H9 (cell line): ENCODE data around the gene SRGAP3. TPM values are rescaled to one million over a fixed set of nuclear protein-coding genes. Genes with fewer than 3 reads are reported as not detected.

Source experiments
- DNase-seq: peaks from one replicate; pipeline ENCODE4 v3.0.0-alpha.2; 2017
- H2AFZ ChIP-seq: one replicate; pipeline ENCODE4 v1.6.1; 2013; ENCODE audit warnings: mild to moderate bottlenecking, low read length, control low read depth, moderate library complexity
- H2AK5ac ChIP-seq: 2 replicates; pipeline ENCODE4 v1.6.1; 2013; ENCODE audit warnings: low read length, control low read depth, mixed read lengths; ENCODE audit not compliant: insufficient read length
- H2BK120ac ChIP-seq: one replicate; pipeline ENCODE4 v1.6.1; 2013; ENCODE audit warnings: low read depth, mild to moderate bottlenecking, low read length, control low read depth, inconsistent platforms; ENCODE audit not compliant: poor library complexity, severe bottlenecking
- H2BK12ac ChIP-seq: 2 replicates; pipeline ENCODE4 v1.6.1; 2013; ENCODE audit warnings: low read length, control low read depth, mixed read lengths, low read depth; ENCODE audit not compliant: insufficient read length
- H2BK15ac ChIP-seq: 2 replicates; pipeline ENCODE4 v1.6.1; 2013; ENCODE audit warnings: low read depth, low read length, control low read depth
- H2BK20ac ChIP-seq: one replicate; pipeline ENCODE4 v1.6.1; 2013; ENCODE audit warnings: low read depth, mild to moderate bottlenecking, low read length, control low read depth, inconsistent platforms; ENCODE audit not compliant: poor library complexity, severe bottlenecking
- H2BK5ac ChIP-seq: 2 replicates; pipeline ENCODE4 v1.6.1; 2013; ENCODE audit warnings: low read length, control low read depth, mixed read lengths; ENCODE audit not compliant: insufficient read length
- H3K14ac ChIP-seq: 2 replicates; pipeline ENCODE4 v1.6.1; 2013; ENCODE audit warnings: low read length, control low read depth; ENCODE audit not compliant: insufficient read depth
- H3K18ac ChIP-seq: 2 replicates; pipeline ENCODE4 v1.6.1; 2013; ENCODE audit warnings: low read depth, mild to moderate bottlenecking, mixed read lengths, low read length, control low read depth; ENCODE audit not compliant: insufficient read length
- H3K23ac ChIP-seq: 2 replicates; pipeline ENCODE4 v1.6.1; 2013; ENCODE audit warnings: low read length, control low read depth, mixed read lengths, low read depth; ENCODE audit not compliant: insufficient read length
- H3K23me2 ChIP-seq: 2 replicates; pipeline ENCODE4 v1.6.1; 2013; ENCODE audit warnings: low read depth, mild to moderate bottlenecking, mixed read lengths, low read length, control low read depth; ENCODE audit not compliant: insufficient read length, poor library complexity, severe bottlenecking
- H3K27ac ChIP-seq: 2 replicates; pipeline ENCODE4 v1.5.1; 2013; ENCODE audit warnings: low read length, control low read depth, mixed read lengths, low read depth; ENCODE audit not compliant: insufficient read length
- H3K27me3 ChIP-seq: 2 replicates; pipeline ENCODE4 v1.6.1; 2013; ENCODE audit warnings: low read length, control low read depth, inconsistent platforms; ENCODE audit not compliant: insufficient read depth
- H3K4ac ChIP-seq: 2 replicates; pipeline ENCODE4 v1.6.1; 2013; ENCODE audit warnings: low read depth, mild to moderate bottlenecking, control low read depth, inconsistent platforms, low read length, moderate library complexity
- H3K4me1 ChIP-seq: 2 replicates; pipeline ENCODE4 v1.6.1; 2013; ENCODE audit warnings: low read length, control low read depth, inconsistent platforms; ENCODE audit not compliant: insufficient read depth
- H3K4me2 ChIP-seq: 2 replicates; pipeline ENCODE4 v1.6.1; 2013; ENCODE audit warnings: low read length, control low read depth, mixed read lengths; ENCODE audit not compliant: insufficient read length, insufficient read depth
- H3K56ac ChIP-seq: 2 replicates; pipeline ENCODE4 v1.6.1; 2013; ENCODE audit warnings: low read depth, mild to moderate bottlenecking, mixed read lengths, low read length, control low read depth; ENCODE audit not compliant: insufficient read length
- H3K79me1 ChIP-seq: 2 replicates; pipeline ENCODE4 v1.6.1; 2013; ENCODE audit warnings: low read depth, mild to moderate bottlenecking, moderate library complexity, low read length, control low read depth, inconsistent platforms; ENCODE audit not compliant: insufficient read depth, poor library complexity, severe bottlenecking
- H3K79me2 ChIP-seq: 2 replicates; pipeline ENCODE4 v1.6.1; 2013; ENCODE audit warnings: low read length, control low read depth, inconsistent platforms; ENCODE audit not compliant: insufficient read depth
- H3K9ac ChIP-seq: 2 replicates; pipeline ENCODE4 v1.6.1; 2013; ENCODE audit warnings: low read length, control low read depth, mixed read lengths; ENCODE audit not compliant: insufficient read length; ENCODE audit errors: extremely low read depth
- H3K9me3 ChIP-seq: one replicate; pipeline ENCODE4 v1.6.1; 2013; ENCODE audit warnings: low read depth, low read length, inconsistent platforms; ENCODE audit not compliant: control insufficient read depth
- H3T11ph ChIP-seq: one replicate; pipeline ENCODE4 v1.6.1; 2013; ENCODE audit warnings: mild to moderate bottlenecking, low read length, control low read depth, inconsistent platforms
- H4K20me1 ChIP-seq: one replicate; pipeline ENCODE4 v1.6.1; 2013; ENCODE audit not compliant: control insufficient read depth, insufficient read length, insufficient read depth
- H4K5ac ChIP-seq: 2 replicates; pipeline ENCODE4 v1.6.1; 2013; ENCODE audit warnings: low read depth, mild to moderate bottlenecking, mixed read lengths, low read length, control low read depth; ENCODE audit not compliant: insufficient read length
- H4K8ac ChIP-seq: replicated peaks from 2 replicates; pipeline ENCODE4 v1.6.1; 2013; ENCODE audit warnings: low read length, control low read depth, mixed read lengths, low read depth; ENCODE audit not compliant: insufficient read length
- H4K91ac ChIP-seq: 2 replicates; pipeline ENCODE4 v1.6.1; 2013; ENCODE audit warnings: low read depth, mild to moderate bottlenecking, moderate library complexity, mixed read lengths, low read length, control low read depth; ENCODE audit not compliant: insufficient read length
- H3K27ac Mint-ChIP-seq, 3 experiments: 2 replicates in 2 of 3; 3 replicates in 1 of 3; pipeline ENCODE4 v1.8.0; 2020 to 2021; ENCODE audit warnings: mixed read lengths in 3 of 3, mild to moderate bottlenecking in 1 of 3, moderate library complexity in 1 of 3
- H3K27me3 Mint-ChIP-seq: 2 replicates; pipeline ENCODE4 v1.8.0; 2021; ENCODE audit warnings: low read depth, mild to moderate bottlenecking, moderate library complexity, mixed read lengths
- H3K36me3 Mint-ChIP-seq, 3 experiments: 2 replicates in 2 of 3; 3 replicates in 1 of 3; pipeline ENCODE4 v1.8.0; 2020 to 2021; ENCODE audit warnings: low read depth in 3 of 3, mixed read lengths in 3 of 3; ENCODE audit not compliant: insufficient read depth in 1 of 3
- H3K4me1 Mint-ChIP-seq, 2 experiments: 2 replicates each; pipeline ENCODE4 v1.8.0; 2020; ENCODE audit warnings: mixed read lengths in 2 of 2
- H3K4me3 Mint-ChIP-seq, 2 experiments: 2 replicates in 1 of 2; 3 replicates in 1 of 2; pipeline ENCODE4 v1.8.0; 2020 to 2021; ENCODE audit warnings: mild to moderate bottlenecking in 2 of 2, mixed read lengths in 2 of 2, moderate library complexity in 1 of 2
- H3K9me3 Mint-ChIP-seq, 2 experiments: 2 replicates in 1 of 2; 3 replicates in 1 of 2; pipeline ENCODE4 v1.8.0; 2020; ENCODE audit warnings: mild to moderate bottlenecking in 2 of 2, mixed read lengths in 2 of 2, moderate library complexity in 1 of 2
- CTCF ChIP-seq: fragments of 200-600 bp; sonication (generic); conservative IDR thresholded peaks from 3 replicates; pipeline ENCODE4 v1.8.0; 2021; ENCODE audit warnings: antibody characterized with exemption, mild to moderate bottlenecking
- WGBS: extraction: QIAGEN DNeasy Blood & Tissue Kit; methylation state at CpG from one replicate; pipeline ENCODE4 v1.1.7; 2013; ENCODE audit warnings: missing lambda C conversion rate, low lambda C conversion rate, mixed read lengths; ENCODE audit not compliant: insufficient read length; ENCODE audit errors: extremely low coverage; 5-methylcytosine and 5-hydroxymethylcytosine counted together
- total RNA-seq: library from RNA; stranded (reverse); gene quantifications from 2 replicates; pipeline ENCODE4 v1.2.1, GENCODE V29; 2021

SRGAP3 gene
- total RNA-seq, 1 experiment from 2014 or later = 3.4 TPM

GRCh38 chr3:9192248-9193025 is 57.0 kb downstream of the SRGAP3 start:
- Histone ChIP-seq H3K56ac (no peak overlapping the region), H3K27ac (no peak overlapping the region), H3K4ac (no peak overlapping the region), H3K14ac (no peak overlapping the region), H3K79me1 (no peaks in the 10 kb centered on the region), H2BK12ac (no peak overlapping the region), H3K23me2 (peaks cover 3% of the 10 kb centered on the region), H2BK20ac (no peak overlapping the region), H4K8ac (no peak overlapping the region), H3K79me2 (no peaks in the 10 kb centered on the region), H2BK120ac (no peak overlapping the region), H2AK5ac (no peak overlapping the region), H2BK15ac (no peak overlapping the region), H3K27me3 (no peaks in the 10 kb centered on the region), H3K9ac (no peak overlapping the region), H4K91ac (no peak overlapping the region), H2BK5ac (no peak overlapping the region), H3K18ac (no peak overlapping the region), H4K5ac (no peak overlapping the region), H4K20me1 (no peaks in the 10 kb centered on the region), H3K4me2 (no peak overlapping the region), H2AFZ (no peak overlapping the region), H3K23ac (no peak overlapping the region), H3K4me1 (no peaks in the 10 kb centered on the region), H3T11ph (no peak overlapping the region), H3K9me3 (no peaks in the 10 kb centered on the region)
- no peaks in the 10 kb centered on the region for H3K36me3 Mint-ChIP-seq
- H3K27me3 Mint-ChIP-seq = no peaks in the 10 kb centered on the region
- no peaks in the 10 kb centered on the region for H3K9me3 Mint-ChIP-seq
- no peak for TF ChIP-seq CTCF
- no peak for DNase-seq
- H3K27ac Mint-ChIP-seq = no peak overlapping the region
- peaks cover 31 to 45% of the 10 kb centered on the region in 2 experiments for H3K4me1 Mint-ChIP-seq
- no CpG with 5 or more reads among the region's 9 CpGs for WGBS
- H3K4me3 Mint-ChIP-seq = no peak overlapping the region; a peak in 1 of 5 replicates
